ENCODE results near the gene ADCY10. TPM values are rescaled to one million over a fixed set of nuclear protein-coding genes. Genes with fewer than 3 reads are reported as not detected.

The ADCY10 gene
- total and polyA plus RNA-seq, 9 of the 15 experiments (the other 6 are each of a cell fraction or from before 2014, with no cell fraction given): 0.08 to 0.86 (median 0.22) TPM

DNA sequence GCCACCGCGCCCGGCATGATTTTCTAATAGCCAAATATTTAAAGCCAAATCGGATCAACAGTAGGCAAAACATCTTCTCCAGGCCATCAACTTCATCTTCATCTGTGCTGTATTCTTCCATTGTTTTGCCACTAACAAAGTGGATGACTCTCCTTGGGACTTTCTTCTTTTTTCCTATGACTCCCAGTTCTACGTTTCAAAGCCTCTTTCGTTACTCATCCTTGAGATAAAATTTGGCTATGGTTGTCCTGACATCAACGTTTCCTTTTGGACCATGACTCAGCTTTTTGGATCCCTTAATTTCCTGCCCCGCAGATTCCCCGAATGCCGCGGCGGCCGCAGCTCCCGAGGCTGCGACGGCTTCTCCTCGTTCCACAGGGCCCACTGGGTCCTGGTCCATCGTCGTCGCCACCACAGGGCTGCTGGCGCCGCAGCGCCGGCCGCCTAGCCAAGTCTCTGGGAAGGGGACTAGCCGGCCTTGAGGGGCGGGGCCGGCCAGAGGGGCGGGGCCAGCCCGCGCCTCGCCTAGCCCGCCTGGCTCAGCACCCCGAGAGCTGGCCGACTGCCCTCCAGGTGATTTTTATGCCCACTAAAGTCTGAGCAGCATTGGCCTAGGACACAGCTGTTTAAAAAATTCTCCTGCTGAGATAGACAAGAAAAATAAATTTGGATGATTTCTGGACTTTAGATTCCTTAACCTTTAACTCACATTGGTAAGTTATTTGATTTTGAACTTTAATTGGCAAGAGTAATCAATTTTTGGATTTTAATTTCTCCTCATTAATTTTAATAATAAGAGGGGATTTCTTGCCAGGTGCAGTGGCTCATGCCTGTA, 93.9 kb downstream of the ADCY10 start (continued):
- TF ChIP-seq, protein P1, sequence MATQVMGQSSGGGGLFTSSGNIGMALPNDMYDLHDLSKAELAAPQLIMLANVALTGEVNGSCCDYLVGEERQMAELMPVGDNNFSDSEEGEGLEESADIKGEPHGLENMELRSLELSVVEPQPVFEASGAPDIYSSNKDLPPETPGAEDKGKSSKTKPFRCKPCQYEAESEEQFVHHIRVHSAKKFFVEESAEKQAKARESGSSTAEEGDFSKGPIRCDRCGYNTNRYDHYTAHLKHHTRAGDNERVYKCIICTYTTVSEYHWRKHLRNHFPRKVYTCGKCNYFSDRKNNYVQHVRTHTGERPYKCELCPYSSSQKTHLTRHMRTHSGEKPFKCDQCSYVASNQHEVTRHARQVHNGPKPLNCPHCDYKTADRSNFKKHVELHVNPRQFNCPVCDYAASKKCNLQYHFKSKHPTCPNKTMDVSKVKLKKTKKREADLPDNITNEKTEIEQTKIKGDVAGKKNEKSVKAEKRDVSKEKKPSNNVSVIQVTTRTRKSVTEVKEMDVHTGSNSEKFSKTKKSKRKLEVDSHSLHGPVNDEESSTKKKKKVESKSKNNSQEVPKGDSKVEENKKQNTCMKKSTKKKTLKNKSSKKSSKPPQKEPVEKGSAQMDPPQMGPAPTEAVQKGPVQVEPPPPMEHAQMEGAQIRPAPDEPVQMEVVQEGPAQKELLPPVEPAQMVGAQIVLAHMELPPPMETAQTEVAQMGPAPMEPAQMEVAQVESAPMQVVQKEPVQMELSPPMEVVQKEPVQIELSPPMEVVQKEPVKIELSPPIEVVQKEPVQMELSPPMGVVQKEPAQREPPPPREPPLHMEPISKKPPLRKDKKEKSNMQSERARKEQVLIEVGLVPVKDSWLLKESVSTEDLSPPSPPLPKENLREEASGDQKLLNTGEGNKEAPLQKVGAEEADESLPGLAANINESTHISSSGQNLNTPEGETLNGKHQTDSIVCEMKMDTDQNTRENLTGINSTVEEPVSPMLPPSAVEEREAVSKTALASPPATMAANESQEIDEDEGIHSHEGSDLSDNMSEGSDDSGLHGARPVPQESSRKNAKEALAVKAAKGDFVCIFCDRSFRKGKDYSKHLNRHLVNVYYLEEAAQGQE (IDR thresholded peaks at IDR 0.05; ENCODE audit: borderline replicate concordance): no peak; the same call in 1 of the 2 replicates
- TF ChIP-seq, protein P1 (CRISPR knock-in tag; IDR thresholded peaks at IDR 0.05; ENCODE audit: low read depth): 0 out of 2 replicates have a peak, but pooled peaks have one; percentile 58
- TF ChIP-seq MYNN (IDR thresholded peaks at IDR 0.05) (no peak), MYNN (CRISPR knock-in tag; IDR thresholded peaks at IDR 0.05) (no peak), JUN (IDR thresholded peaks at IDR 0.05; ENCODE audit: borderline replicate concordance, low read depth, low read length) (peak; percentile 70), JUN (CRISPR knock-in tag; IDR thresholded peaks at IDR 0.05; ENCODE audit: borderline replicate concordance) (peak; percentile 87; the same call in 1 of the 2 replicates), TOE1 (IDR thresholded peaks at IDR 0.05; ENCODE audit: borderline replicate concordance) (peak; percentile 53; the same call in 1 of the 2 replicates), TOE1 (CRISPR knock-in tag; IDR thresholded peaks at IDR 0.05; ENCODE audit: borderline replicate concordance, low read depth) (no peak), DDX20 (tag; IDR thresholded peaks at IDR 0.05; ENCODE audit: low read depth) (no peak), NR2C1 (IDR thresholded peaks at IDR 0.05) (no peak), NR2C1 (tag; IDR thresholded peaks at IDR 0.05) (0 out of 2 replicates have a peak, but pooled peaks have one; percentile 29), SMAD3 (CRISPR knock-in tag; conservative IDR thresholded peaks at IDR 0.05) (peak; percentile 87; the same call in 1 of the 2 replicates), FOXM1 (IDR thresholded peaks at IDR 0.05; ENCODE audit: low read depth) (0 out of 2 replicates have a peak, but pooled peaks have one; percentile 32), FOXM1 (CRISPR knock-in tag; IDR thresholded peaks at IDR 0.05; ENCODE audit: low read depth) (no peak), MAFF (IDR thresholded peaks at IDR 0.05; ENCODE audit: low read length) (peak; percentile 88), GTF2F1 (IDR thresholded peaks at IDR 0.05; ENCODE audit: low read depth, low read length) (0 out of 2 replicates have a peak, but pooled peaks have one; percentile 19), ETS2 (tag; IDR thresholded peaks at IDR 0.05; ENCODE audit: borderline replicate concordance, poor library complexity, severe bottlenecking) (no peak), FOSL1 (tag; conservative IDR thresholded peaks at IDR 0.05) (peak; percentile 88), TAF7 (tag; IDR thresholded peaks at IDR 0.05) (0 out of 2 replicates have a peak, but pooled peaks have one; percentile 12)
- TF ChIP-seq, protein P2, sequence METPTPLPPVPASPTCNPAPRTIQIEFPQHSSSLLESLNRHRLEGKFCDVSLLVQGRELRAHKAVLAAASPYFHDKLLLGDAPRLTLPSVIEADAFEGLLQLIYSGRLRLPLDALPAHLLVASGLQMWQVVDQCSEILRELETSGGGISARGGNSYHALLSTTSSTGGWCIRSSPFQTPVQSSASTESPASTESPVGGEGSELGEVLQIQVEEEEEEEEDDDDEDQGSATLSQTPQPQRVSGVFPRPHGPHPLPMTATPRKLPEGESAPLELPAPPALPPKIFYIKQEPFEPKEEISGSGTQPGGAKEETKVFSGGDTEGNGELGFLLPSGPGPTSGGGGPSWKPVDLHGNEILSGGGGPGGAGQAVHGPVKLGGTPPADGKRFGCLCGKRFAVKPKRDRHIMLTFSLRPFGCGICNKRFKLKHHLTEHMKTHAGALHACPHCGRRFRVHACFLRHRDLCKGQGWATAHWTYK (CRISPR knock-in tag; IDR thresholded peaks at IDR 0.05): peak; percentile 88
